HG03439 (cell line): ENCODE results near the gene COIL.

Experiments
- ATAC-seq: cut with Tn5 transposase; IDR thresholded peaks from one replicate; pipeline ENCODE4 v1.9.1; 2021; ENCODE audit warnings: mild to moderate bottlenecking, moderate library complexity; ENCODE audit not compliant: unreplicated experiment

Gene COIL

GRCh38 chr17:56937687-56938086, 23.2 kb downstream of the COIL start:
- ATAC-seq, result no peak

- no peak for ATAC-seq
These were observed 24.0 kb downstream of the COIL start for GRCh38 chr17:56936697-56937322.

GRCh38 chr17:56935461-56935860, 25.4 kb downstream of the COIL start:
- no peak for ATAC-seq

- ATAC-seq, result no peak
These were observed 26.6 kb downstream of the COIL start for GRCh38 chr17:56934280-56934679.

- ATAC-seq, result no peak
These were observed 27.0 kb downstream of the COIL start for GRCh38 chr17:56933868-56934267.

- ATAC-seq, result no peak
These were observed 27.6 kb downstream of the COIL start for GRCh38 chr17:56933151-56933745.

GRCh38 chr17:56930739-56931337, 30.0 kb downstream of the COIL start:
- ATAC-seq, result no peak

- no peak for ATAC-seq
These were observed 31.4 kb downstream of the COIL start for GRCh38 chr17:56929362-56929969.

- ATAC-seq, result no peak
These were observed 32.3 kb downstream of the COIL start for GRCh38 chr17:56928586-56928985.

- no peak for ATAC-seq
These were observed 34.1 kb downstream of the COIL start for GRCh38 chr17:56926704-56927103.

GRCh38 chr17:56926270-56926669, 34.6 kb downstream of the COIL start:
- no peak for ATAC-seq

GRCh38 chr17:56925088-56925487, 35.8 kb downstream of the COIL start:
- no peak for ATAC-seq

GRCh38 chr17:56919717-56920116, 41.1 kb downstream of the COIL start:
- no peak for ATAC-seq

GRCh38 chr17:56918916-56919315, 41.9 kb downstream of the COIL start:
- no peak for ATAC-seq

GRCh38 chr17:56917559-56918296, 43.1 kb downstream of the COIL start:
- ATAC-seq, result no peak

- ATAC-seq, result no peak
These were observed 46.1 kb downstream of the COIL start for GRCh38 chr17:56914581-56915273.

GRCh38 chr17:56913867-56914580, 46.8 kb downstream of the COIL start, which contains the start of gene TRIM25:
TSS of gene TRIM25 (minus strand) at chr17:56914049. CDS start at chr17:56913988, 61 bp downstream.
- peak; percentile 53 for ATAC-seq

GRCh38 chr17:56913353-56913866, 47.4 kb downstream of the COIL start:
- peak; percentile 34 for ATAC-seq

- no peak for ATAC-seq
These were observed 47.9 kb downstream of the COIL start for GRCh38 chr17:56913000-56913311.
